HG03097 (cell line): ENCODE results near the gene DNAJC5.
A peak's percentile ranks its signal among the peaks of the same experiment; 100 is the strongest.

Experiments
- ATAC-seq: cut with Tn5 transposase; IDR thresholded peaks from one replicate; pipeline ENCODE4 v1.9.1; 2021; ENCODE audit not compliant: unreplicated experiment, low FRiP score

Gene DNAJC5

GRCh38 chr20:63978319-63979228 is 83.6 kb downstream of the DNAJC5 start:
- ATAC-seq: peak; percentile 27

- ATAC-seq: no peak
These were observed 84.3 kb downstream of the DNAJC5 start for GRCh38 chr20:63979229-63979556.

GRCh38 chr20:63979557-63980316 is 84.8 kb downstream of the DNAJC5 start, which contains the start of gene SAMD10:
Gene SAMD10, minus strand, starts transcription at chr20:63979642. Its CDS starts 175 bp downstream, at chr20:63979467.
- ATAC-seq: peak; percentile 21

GRCh38 chr20:63980317-63980805 is 85.4 kb downstream of the DNAJC5 start:
- peak; percentile 5 for ATAC-seq

- peak; percentile 54 for ATAC-seq
These were observed 86.1 kb downstream of the DNAJC5 start, which contains the start of gene PRPF6 for GRCh38 chr20:63980806-63981728. Gene PRPF6, plus strand, starts transcription at chr20:63981132. Its CDS starts 114 bp downstream, at chr20:63981246.

GRCh38 chr20:63982937-63983336 is 88.0 kb downstream of the DNAJC5 start:
- no peak for ATAC-seq
